Skeletal muscle tissue (tissue), 4 donors: ENCODE measurements around the gene SLC26A6. TPM values are rescaled to one million over a fixed set of nuclear protein-coding genes. Genes with fewer than 3 reads are reported as not detected.

Experiments used
- H3K27ac ChIP-seq: one replicate; pipeline ENCODE4 v1.7.0; 2013; ENCODE audit warnings: mild to moderate bottlenecking, low read depth, low read length, inconsistent platforms
- H3K27me3 ChIP-seq, 3 donors: one replicate each; pipeline ENCODE4 v1.7.0; 2013; ENCODE audit warnings: low read length in 3 of 3; ENCODE audit not compliant: control insufficient read depth in 3 of 3, insufficient read depth in 3 of 3
- H3K36me3 ChIP-seq, 3 donors: one replicate each; pipeline ENCODE4 v1.7.0; 2013; ENCODE audit warnings: low read length in 3 of 3; ENCODE audit not compliant: control insufficient read depth in 3 of 3, insufficient read depth in 3 of 3
- H3K4me1 ChIP-seq, 3 donors: one replicate each; pipeline ENCODE4 v1.7.0; 2013; ENCODE audit warnings: low read length in 3 of 3, mild to moderate bottlenecking in 3 of 3; ENCODE audit not compliant: control insufficient read depth in 3 of 3, insufficient read depth in 3 of 3
- H3K4me3 ChIP-seq, 3 donors: one replicate each; pipeline ENCODE4 v1.7.0; 2013; ENCODE audit warnings: low read length in 3 of 3
- H3K9ac ChIP-seq, 3 donors: one replicate each; pipeline ENCODE4 v1.7.0; 2013; ENCODE audit warnings: low read length in 3 of 3, mild to moderate bottlenecking in 3 of 3, moderate library complexity in 2 of 3, low read depth in 1 of 3
- H3K9me3 ChIP-seq, 3 donors: one replicate each; pipeline ENCODE4 v1.7.0; 2013; ENCODE audit warnings: low read length in 3 of 3; ENCODE audit not compliant: control insufficient read depth in 3 of 3
- total RNA-seq: library from RNA; depleted of rRNA; stranded (reverse); fragments of >200 nt; gene quantifications from one replicate; pipeline ENCODE4 v1.2.3, GENCODE V29; 2014
- donor health status: Osteomylitis.

The SLC26A6 gene, protein sequence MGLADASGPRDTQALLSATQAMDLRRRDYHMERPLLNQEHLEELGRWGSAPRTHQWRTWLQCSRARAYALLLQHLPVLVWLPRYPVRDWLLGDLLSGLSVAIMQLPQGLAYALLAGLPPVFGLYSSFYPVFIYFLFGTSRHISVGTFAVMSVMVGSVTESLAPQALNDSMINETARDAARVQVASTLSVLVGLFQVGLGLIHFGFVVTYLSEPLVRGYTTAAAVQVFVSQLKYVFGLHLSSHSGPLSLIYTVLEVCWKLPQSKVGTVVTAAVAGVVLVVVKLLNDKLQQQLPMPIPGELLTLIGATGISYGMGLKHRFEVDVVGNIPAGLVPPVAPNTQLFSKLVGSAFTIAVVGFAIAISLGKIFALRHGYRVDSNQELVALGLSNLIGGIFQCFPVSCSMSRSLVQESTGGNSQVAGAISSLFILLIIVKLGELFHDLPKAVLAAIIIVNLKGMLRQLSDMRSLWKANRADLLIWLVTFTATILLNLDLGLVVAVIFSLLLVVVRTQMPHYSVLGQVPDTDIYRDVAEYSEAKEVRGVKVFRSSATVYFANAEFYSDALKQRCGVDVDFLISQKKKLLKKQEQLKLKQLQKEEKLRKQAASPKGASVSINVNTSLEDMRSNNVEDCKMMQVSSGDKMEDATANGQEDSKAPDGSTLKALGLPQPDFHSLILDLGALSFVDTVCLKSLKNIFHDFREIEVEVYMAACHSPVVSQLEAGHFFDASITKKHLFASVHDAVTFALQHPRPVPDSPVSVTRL
- total RNA-seq: 9.4 TPM

- Histone ChIP-seq H3K9me3 (no peaks in the 10 kb centered on the region), H3K36me3 (peaks cover 25 to 30% (median 27%) of the 10 kb centered on the region in 3 donors), H3K9ac (peak within 1 kb of the TSS; percentile 84 to 94 (median 89)), H3K27ac (peak within 1 kb of the TSS; percentile 76), H3K27me3 (peaks cover 0 to 7% (median 0%) of the 10 kb centered on the region in 3 donors), H3K4me1 (peaks cover 21 to 42% (median 23%) of the 10 kb centered on the region in 3 donors), H3K4me3 (peak within 1 kb of the TSS; percentile 79 to 92 (median 91))
Measured at GRCh38 chr3:48635222-48636021, at the start of gene SLC26A6. Gene SLC26A6, minus strand, starts transcription at chr3:48635461. Its CDS starts 68 bp downstream, at chr3:48635393.

DNA sequence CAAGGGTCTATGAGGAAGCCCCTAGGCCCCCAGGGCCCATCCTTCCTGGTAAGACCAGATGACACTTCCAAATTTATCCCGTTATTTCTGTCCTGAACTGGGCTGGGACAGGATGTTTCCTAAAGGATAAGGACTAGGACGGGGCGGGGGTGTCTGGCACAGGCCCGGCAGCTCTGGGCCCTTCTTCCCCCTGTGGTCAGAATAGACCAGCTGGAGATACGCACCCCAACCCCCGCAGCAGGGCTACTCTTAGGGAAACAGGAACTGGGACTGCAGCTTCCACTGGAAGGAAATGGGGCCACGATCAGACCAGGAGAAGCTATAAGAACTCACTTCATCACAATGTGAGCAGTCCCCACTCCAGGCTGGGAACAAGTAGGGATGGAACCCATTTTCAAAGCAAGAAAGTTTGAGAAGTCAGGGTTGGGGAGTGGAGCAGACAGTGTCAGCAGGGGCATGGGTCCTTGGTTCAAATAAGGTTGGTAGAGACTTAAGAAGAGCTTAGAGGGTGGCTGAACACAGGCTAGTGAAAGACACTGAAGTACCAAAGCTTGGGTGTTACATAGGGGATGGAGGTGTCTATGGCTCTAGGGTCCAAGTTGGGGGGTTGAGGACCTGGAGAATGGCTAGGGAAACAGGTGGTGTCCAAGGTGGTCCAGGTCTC, 49.4 kb upstream of the SLC26A6 start:
- peak overlapping the region; percentile 58 to 99 (median 74) for H3K4me3 ChIP-seq
- H3K36me3 ChIP-seq: peaks cover 52% of the 10 kb centered on the region in 3 donors
- H3K9me3 ChIP-seq: no peaks in the 10 kb centered on the region
- no peaks in the 10 kb centered on the region for H3K27me3 ChIP-seq
- H3K4me1 ChIP-seq: peaks cover 27 to 44% (median 35%) of the 10 kb centered on the region in 3 donors
- H3K27ac ChIP-seq: no peak overlapping the region
- H3K9ac ChIP-seq: peak overlapping the region; percentile 43 to 54 (median 46)

DNA sequence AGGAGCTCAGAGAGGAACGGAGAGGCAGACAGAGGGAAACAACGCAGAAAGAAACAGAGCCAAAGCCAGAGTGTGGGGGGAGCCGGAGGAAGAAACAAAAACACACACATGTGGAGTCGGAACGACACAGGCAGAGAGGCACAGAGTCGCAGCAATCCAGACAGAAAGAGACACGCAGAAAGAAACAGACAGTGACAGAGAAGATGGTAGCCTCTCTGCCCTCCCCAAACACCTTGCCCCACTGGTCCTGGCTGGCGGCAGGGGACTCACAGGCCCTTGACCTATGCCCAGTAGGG, 48.7 kb upstream of the SLC26A6 start:
- H3K27ac ChIP-seq: no peak overlapping the region
- H3K4me1 ChIP-seq: peaks cover 27 to 44% (median 35%) of the 10 kb centered on the region in 3 donors
- H3K27me3 ChIP-seq: no peaks in the 10 kb centered on the region
- peak overlapping the region in 1 of 3 donors; percentile 29 for H3K4me3 ChIP-seq
- H3K9ac ChIP-seq: peak overlapping the region in 2 of 3 donors; percentile 46 to 54
- H3K36me3 ChIP-seq: peaks cover 50 to 52% (median 51%) of the 10 kb centered on the region in 3 donors
- no peaks in the 10 kb centered on the region for H3K9me3 ChIP-seq

DNA sequence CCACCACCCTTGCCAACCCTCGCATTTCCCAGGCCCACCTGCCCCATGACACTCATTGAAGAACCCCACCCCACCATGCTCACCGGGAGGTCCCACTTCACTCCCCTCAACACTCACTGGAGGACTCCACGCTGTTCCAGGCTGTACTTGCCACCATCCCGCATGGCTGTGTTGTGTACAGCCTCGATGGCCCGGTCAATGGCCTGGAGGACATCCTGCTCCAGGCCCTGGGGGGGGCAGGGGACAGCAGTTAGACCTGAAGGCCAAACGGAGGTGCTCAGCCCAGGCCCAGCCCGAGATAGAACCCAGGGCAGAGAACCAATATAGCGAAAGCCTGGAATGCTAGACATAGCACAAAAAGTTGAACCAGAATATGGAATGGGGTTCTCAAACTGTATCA, 47.5 kb upstream of the SLC26A6 start:
- H3K27me3 ChIP-seq: no peaks in the 10 kb centered on the region
- H3K36me3 ChIP-seq: peaks cover 46 to 50% (median 50%) of the 10 kb centered on the region in 3 donors

DNA sequence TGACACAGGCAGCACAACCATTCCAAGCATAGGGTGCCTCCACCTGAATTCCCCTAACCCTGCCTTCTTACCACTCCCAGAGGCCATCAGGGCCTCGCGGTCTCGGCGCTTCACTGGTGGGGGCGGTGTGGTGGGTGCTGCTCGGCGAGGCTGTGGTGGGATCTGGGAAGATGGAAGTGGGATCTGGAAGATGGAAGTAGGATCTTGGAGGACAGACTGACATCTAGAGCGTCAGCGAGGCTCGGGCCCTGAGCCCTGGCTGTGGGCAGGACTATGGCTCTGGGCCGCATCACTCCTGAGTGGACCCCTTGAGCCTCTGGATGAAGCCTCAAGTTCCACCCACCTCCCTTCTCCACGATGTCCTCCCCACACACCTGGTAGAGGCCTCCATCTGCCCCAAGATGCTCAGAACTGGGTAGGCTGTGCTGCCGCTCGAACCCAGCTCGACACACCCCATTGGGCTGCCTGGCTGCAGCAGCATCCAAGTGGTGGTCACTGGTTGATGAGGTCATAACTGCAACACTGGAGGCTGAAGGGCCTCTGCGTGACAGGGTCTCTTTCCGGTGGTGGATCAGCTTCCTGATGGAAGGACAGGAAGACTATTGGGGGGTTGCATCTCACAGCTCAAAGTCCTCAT, 46.8 kb upstream of the SLC26A6 start:
- Histone ChIP-seq H3K4me3 (no peak overlapping the region), H3K9me3 (no peaks in the 10 kb centered on the region), H3K27ac (no peak overlapping the region), H3K9ac (no peak overlapping the region), H3K4me1 (peaks cover 23 to 38% (median 30%) of the 10 kb centered on the region in 3 donors), H3K36me3 (peaks cover 40 to 49% (median 46%) of the 10 kb centered on the region in 3 donors), H3K27me3 (no peaks in the 10 kb centered on the region)

More for the DNA sequence above, 47.5 kb upstream of the SLC26A6 start:
- Histone ChIP-seq H3K4me3 (no peak overlapping the region), H3K4me1 (peaks cover 27 to 44% (median 35%) of the 10 kb centered on the region in 3 donors), H3K9me3 (no peaks in the 10 kb centered on the region), H3K27ac (no peak overlapping the region), H3K9ac (no peak overlapping the region)

- Histone ChIP-seq H3K27me3 (no peaks in the 10 kb centered on the region), H3K9me3 (no peaks in the 10 kb centered on the region), H3K27ac (no peak overlapping the region), H3K4me1 (peaks cover 17 to 33% (median 25%) of the 10 kb centered on the region in 3 donors), H3K9ac (no peak overlapping the region), H3K36me3 (peaks cover 40 to 48% (median 44%) of the 10 kb centered on the region in 3 donors), H3K4me3 (no peak overlapping the region)
Measured at GRCh38 chr3:48681541-48681880, 46.2 kb upstream of the SLC26A6 start.

GRCh38 chr3:48680811-48681540, 45.7 kb upstream of the SLC26A6 start:
- Histone ChIP-seq H3K36me3 (peaks cover 42 to 53% (median 46%) of the 10 kb centered on the region in 3 donors), H3K27me3 (no peaks in the 10 kb centered on the region)

GRCh38 chr3:48679411-48680391, 44.4 kb upstream of the SLC26A6 start:
- no peak overlapping the region for H3K9ac ChIP-seq
- H3K36me3 ChIP-seq: peaks cover 45 to 60% (median 50%) of the 10 kb centered on the region in 3 donors
- no peak overlapping the region for H3K4me3 ChIP-seq
- H3K27me3 ChIP-seq: no peaks in the 10 kb centered on the region
- H3K27ac ChIP-seq: no peak overlapping the region
- H3K4me1 ChIP-seq: peaks cover 6 to 17% (median 14%) of the 10 kb centered on the region in 3 donors
- no peaks in the 10 kb centered on the region for H3K9me3 ChIP-seq

More at GRCh38 chr3:48680811-48681540, 45.7 kb upstream of the SLC26A6 start:
- no peak overlapping the region for H3K4me3 ChIP-seq
- no peak overlapping the region for H3K27ac ChIP-seq
- no peaks in the 10 kb centered on the region for H3K9me3 ChIP-seq
- H3K9ac ChIP-seq: no peak overlapping the region
- H3K4me1 ChIP-seq: peaks cover 12 to 27% (median 20%) of the 10 kb centered on the region in 3 donors
